GM19324 (cell line): ENCODE data around the gene ADD1.

Source experiments
- ATAC-seq: cut with Tn5 transposase; IDR thresholded peaks from one replicate; pipeline ENCODE4 v1.9.1; 2021; ENCODE audit warnings: mild to moderate bottlenecking, moderate library complexity; ENCODE audit not compliant: unreplicated experiment, low FRiP score

ADD1 gene

DNA sequence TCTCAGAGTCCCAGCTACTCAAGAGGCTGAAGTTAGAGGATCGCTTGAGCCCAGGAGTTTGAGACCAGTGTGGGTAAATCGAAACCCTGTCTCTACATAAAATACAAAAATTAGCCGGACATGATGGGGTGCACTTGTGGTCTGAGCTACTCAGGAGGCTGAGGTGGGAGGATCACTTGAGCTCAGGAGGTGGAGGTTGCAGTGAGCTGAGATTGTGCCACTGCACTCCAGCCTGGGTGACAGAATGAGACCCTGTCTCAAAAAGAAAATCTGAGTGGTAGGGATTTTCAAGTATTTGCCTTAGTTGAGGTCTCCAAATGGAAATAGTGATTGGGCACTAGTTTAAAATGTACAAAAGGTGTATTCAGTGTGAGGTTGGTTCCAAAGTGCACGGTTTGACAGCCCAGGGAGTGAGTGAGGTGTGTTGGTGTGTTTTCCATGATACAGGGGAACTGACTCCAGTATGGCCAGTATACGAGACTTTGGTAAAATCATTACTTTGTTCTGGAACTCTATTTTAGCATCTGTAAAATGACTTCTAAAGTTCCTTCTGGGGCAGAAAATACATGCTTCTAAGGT is 13.8 kb downstream of the ADD1 start:
- no peak for ATAC-seq

DNA sequence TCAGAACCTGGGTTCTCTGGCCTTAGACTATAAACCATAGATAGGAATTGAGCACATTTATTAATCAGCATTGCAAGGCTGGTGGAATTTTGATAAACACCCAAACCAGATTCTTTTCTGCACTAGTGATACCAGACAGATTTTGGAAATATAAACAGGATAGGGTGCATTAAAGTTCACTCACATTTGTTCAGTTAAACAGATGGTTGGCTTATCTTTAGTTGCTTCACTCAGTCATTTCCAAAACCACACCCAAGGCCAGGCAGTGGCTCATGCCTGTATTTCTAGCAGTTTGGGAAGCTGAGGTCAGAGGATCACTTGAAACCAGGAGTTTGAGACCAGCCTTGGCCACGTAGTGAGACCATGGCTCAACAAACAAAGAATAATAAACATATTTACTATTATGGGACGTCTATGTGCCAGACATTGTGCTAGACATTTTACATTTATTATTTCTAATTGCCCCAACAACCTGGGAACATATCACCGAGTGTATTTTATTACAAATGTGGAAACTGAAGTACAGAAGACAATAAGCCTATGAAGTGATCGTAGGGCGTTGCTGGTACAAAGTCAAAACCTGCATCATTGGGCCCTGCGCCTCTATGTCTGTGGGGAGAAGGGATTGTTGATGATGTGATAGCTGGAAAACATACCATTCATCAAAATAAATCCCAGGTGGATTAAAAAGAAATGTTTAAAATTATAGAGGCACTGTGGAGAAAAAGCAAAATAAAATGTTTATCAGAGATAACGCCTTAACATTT is 15.0 kb downstream of the ADD1 start:
- no peak for ATAC-seq

DNA sequence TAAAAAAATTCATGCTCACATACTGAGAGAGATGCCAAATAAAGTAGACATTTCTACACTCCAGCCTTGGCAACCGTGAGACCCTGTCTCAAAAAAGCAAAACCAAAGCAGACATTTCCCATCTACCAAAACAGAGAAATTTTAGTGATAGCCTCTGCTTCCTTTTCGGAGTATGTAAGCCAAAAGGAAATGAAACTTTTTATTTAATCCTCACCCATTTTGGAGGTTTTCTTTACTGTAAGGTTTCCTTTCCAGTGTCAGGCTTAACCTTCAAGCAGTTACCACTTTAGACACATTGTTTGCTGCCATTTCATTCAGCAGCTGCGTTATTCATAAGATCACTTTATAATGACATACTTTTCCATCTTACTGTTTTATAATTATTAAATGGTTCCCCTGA is 15.9 kb downstream of the ADD1 start:
- ATAC-seq, result no peak

DNA sequence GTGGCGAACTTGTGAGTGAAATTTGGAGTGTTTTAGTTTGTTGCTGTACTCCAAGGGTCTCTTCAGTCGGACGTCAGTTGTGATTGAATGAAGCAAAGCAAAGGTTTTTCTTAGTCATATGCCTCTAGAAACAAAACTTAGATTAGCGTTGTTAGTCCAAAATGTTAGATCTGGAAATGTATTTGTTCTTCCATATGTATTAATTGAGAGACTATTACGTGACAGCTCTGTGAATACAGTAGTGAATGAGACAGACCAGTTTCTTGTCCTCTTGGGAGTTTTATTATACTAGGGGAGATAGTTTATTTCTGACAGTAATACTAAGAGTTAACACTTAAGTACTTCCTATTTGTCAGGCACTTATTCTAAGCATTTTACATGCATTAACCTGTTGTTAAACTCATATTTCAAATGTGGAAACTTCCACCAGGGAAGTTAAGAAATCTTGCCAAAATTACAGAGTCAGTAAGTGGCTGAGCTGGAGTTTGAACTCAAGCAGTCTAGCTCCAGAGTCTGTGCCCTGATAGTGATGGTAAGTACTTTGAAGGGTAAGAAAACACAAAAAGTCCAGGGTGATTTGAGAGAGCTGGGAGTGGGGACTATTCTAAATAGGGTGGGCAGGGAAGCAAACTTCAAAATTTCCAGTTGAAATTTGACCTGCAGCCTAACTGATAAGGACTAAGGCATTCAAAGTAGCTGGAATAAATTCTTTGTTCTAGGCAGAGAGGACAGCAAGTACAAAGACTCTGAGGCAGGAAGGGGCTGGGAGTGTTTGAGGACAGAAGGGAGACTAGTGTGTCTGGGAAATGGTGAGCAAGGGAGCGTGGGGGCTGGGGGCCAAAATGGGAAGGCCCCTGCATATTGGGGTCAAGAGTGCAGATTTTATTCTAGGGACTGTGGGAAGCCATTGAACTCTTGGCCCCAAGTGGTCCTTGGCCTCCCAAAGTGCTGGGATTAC is 17.0 kb downstream of the ADD1 start:
- ATAC-seq, result no peak

DNA sequence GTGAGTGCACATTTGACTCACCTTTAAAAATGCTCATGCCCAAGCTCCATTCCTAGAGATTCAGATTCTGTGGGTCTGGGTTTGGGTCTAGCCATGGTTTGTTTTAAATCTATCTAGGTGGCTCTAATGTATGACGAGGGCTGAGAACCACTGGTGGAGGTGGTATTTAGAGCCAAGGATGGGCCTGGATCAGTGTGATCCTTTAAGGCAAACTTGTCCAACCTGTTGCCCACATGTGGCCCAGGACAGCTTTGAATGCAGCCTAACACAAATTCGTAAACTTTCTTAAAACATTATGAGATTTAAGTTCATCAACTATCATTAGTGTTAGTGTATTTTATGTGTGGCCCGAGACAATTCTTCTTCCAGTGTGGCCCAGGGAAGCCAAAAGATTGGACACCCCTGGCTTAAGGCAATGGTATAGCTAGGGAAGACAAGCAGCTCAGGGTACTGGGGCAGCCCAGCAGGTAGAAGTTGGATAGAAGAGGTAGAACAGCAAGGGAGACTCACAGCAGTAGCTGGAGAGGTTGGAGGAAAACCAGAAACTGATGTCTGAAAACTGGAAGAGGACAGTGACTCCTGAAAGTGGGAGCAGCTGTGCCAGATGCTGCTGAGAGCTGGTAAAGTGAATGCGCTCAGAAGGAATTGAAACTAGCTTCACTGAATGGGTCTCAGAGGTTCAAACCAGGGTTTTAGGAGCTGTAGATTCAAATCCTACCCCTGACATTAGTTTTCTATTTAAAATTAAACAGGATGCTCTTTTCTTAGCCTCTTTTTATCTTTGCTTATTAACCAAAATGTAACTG is 18.2 kb downstream of the ADD1 start:
- no peak for ATAC-seq

DNA sequence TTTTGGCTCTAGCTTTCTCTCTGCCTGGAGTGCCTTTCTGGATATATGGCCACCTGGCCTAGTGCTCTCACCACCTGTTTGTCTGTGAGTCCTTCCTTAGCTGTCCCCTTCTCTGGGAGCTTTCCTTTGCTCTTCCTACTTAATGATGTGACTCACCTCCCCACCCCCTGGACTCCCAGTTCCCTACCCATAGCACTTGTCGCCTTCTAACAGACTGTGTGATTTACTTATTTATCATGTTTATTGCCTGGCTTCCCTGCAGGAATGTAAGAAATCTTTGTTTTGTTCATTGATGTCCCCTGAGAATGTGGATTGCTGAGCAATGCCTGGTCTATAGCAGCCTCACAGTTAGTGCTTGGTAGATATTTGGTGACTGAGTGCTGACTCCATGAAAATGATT is 18.9 kb downstream of the ADD1 start:
- ATAC-seq, result no peak

DNA sequence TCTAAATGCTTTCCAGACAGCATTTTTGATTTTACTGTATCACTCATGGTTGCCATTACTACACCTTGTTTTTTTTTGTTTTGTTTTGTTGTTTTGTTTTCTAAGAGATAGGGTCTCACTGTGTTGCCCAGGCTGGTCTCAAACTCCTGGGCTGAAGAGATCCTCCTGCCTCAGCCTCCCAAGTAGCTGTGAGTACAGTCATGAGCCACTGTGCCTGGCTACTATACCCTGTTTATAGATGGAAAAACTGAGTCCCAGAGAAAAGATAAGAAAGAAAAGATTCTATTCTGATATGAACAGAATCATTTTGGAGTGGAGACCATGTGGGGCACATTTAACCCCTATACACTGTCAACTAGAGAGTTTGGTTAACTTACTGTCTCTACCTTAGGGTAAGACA is 20.0 kb downstream of the ADD1 start:
- ATAC-seq, result no peak

DNA sequence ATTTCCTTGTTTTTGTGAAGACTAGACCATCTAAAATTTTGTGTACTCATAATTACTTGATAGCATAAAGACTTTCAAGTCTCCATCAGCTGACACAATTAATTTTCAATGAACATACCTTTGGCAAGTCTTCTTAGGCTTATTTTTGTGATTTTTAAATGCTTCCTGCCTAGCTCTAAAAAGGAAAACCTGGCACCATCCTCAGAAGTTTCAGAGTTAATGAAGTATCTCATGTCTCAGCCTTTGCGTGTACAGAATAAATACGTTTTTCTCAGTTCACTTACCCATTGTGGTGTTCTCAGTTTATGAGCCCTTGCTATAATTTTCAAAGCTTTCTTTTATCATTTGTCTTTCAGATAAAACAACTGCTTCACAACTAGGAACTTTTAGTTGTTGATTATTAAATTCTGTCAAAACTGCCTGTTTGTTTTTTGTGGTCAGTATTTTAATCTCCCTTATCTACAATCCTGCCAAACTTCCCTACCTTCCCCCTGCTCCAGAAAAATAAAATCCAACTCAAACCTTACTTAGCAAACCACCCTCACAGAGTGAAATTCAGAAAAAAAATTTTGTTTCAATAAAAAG is 21.6 kb downstream of the ADD1 start:
- ATAC-seq, result no peak

DNA sequence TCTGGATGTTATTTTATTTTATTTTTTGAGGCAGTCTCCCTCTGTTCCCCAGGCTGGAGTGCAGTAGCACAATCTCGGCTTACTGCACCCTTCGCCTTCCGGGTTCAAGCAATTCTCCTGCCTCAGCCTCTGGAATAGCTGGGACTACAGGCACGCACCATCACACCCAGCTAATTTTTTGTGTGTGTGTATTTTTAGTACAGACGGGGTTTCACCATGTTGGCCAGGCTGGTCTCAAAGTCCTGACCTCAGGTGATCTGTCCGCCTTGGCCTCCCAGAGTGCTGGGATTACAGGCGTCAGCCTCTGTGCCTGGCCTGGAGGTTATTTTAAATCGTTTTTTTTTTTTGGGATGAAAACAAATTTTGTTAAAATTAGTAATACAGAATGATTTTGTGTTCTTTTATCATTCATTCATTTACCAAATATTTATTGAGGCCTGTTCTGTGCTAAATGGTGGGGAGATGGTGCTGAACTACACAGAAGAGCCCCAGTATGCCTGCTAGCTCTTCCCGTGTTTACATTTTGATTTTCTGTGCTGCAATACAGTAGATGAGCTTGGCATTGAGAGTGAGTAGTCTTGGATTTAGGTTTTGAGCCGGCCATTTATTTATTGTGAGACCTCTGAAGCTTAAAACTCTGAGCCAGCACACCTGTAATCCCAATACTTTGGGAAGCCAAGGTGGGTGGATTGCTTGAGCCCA is 22.7 kb downstream of the ADD1 start:
- no peak for ATAC-seq

DNA sequence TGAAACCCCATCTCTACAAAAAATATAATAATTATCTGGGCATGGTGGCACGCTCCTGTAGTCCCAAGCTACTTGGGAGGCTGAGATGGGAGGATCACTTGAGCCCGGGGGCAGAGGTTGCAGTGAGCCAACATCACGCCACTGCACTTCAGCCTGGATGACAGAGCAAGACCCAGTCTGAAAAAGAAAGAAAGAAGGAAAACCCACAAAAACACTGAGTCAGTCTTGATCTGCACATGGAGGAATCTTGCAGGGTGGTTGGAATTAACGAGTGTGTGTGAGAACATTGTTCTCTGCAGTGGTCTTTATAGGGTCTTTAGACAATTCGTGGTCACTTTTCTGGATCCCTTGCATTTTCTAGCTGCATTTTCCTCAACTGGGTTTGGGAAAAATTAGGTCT is 23.2 kb downstream of the ADD1 start:
- no peak for ATAC-seq

DNA sequence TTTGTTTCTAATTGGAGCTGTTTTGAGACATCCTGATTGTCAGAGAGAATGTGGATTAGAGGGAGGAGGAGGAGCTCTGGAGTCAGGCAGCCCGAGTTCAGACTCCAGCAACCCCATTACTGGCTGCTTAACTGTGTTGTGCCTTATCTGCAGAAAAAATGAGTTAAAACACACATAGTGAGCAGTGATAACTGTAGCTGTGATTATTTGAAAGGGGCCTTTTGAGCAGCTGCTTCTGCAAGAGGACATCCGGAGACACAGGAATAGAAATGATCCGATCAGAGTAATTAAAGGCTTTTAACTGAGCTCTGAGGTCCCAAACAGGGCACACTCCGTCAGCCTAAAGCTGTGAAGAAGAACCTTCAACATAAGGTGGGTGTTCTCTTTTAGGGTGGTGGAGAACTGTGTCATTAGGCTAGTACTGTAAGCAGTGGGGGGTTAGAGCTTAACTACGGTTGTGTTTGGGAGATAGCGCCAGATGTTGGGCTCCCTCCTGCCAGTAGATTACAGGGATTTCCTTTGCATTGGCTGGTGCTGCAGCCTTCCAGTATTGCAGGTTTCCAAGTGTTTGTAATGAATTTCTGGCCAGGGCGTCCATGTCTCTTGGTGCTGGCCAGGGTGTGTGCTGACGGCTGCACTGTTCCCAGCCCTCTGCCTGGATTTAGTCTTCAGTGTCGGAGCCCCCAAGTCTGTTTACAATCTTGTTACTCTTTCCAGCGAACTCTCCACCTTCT is 24.3 kb downstream of the ADD1 start:
- no peak for ATAC-seq

DNA sequence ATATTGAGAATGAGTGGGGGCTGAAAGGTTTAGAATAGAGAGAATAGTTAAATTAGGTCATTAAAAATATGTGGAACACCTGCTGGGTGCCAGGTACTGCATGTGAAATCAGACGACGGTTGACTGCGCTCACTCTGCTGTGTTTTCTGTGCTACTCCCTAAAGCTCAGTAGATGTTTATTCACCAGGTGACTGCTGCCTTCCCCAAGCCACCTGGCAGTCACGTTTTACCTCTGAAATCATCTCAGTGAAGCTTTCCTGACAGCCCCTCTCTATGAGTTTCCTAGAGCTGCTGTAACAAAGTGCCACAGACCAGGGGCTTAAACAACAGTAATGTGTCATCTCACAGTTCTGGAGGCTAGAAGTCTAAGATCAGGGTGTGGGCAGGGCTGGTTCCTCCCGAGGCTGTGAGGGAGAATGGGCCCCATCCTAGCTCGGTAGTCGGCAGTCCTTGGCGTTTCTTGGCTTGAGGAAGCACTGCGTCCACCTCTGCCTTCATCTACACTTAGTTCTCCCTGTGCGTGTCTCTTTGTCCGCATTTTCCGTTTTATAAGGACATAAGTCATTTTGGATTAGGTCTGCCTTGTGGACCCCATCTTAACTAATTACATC is 25.3 kb downstream of the ADD1 start:
- ATAC-seq, result no peak

DNA sequence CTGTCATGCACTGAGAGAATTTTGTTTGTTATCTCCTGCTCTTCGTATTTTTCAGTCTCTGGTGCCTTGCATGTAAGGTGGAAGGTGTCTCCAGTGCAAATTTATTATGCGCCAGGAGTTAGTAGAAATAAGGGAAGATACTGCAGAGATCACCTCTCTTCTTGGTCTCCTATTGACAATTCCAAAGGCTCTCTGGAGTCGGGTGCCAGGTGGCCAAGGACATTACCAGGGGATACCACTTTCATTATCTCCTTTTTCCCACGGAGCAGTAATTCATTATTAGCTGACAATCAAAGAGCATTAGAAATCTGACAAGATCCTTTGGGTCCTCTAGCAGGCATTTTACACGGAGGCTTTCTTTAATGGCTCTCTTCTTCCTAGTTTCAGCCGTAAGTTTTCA is 26.0 kb downstream of the ADD1 start:
- ATAC-seq, result no peak

DNA sequence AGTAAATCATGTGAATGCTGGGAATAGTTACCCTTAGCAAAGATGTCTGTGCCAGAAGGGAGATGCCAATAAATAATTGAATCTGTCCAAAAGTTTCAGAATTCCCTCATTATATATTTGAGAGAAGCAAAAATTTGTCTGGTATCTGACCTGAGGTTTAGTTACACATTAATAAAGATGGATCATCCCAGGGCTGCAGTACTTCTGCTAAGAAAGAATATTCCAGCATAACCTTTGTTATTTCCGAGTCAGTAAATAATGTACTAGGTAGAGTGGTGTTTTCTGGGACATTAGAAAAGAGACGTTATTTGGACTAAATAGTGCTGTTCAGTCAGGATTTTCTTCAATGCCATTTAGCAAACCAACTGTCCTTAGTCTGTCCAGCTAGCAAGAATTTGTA is 26.4 kb downstream of the ADD1 start:
- no peak for ATAC-seq

DNA sequence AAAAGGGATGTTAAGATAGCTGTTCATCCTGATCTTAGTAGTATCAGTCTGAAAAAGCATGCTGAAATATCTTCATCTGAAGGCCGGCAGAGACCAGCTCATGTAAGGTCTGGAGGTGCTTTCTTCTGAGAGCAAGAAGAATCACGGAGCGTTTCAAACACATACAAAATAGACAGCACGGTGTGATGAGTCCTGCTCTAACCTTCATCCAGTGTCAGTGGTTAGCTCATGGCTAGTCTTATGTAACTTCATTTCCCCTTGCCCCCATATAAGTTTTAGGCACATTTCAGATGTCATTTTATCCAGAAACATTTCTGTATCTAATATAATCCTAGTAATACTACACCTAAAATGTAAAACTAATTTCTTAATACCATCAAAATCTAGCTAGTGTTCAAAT is 27.8 kb downstream of the ADD1 start:
- no peak for ATAC-seq

DNA sequence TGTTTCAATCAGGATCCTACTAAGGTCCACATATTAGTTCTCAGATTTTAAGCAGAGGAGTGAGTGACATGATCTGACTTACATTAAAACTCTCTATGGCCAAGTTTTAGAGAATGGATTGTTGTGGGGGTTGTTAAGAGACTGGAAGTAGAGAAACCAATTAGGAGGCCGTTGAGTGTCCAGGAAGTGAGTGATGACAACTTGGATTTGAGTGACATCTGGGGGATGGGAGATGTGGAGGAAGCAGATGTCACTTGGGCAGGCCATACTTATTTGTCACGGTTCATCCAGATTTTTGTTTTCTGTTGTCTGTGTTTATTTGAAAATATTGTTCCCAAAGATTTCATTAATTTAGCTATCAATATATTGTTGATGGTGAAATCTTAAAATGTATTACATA is 28.3 kb downstream of the ADD1 start:
- ATAC-seq, result no peak

DNA sequence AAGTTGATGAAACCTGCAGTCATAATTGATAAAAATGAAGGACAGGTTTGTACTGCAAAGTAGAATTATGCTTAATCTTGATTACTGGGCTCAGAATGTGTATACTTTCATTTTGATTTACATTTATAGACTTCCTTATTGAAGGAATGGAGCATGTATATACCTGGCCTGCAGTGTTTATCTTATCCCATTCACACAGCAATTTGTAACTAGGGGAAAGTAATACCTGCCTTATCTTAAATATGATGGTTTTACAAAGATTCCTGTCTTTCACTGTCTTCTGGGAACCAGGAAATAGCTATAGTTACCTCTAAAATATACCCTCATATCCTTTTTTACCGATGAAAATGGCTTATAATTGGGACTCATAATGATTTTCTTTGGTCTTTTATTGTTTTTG is 29.7 kb downstream of the ADD1 start:
- ATAC-seq, result no peak

DNA sequence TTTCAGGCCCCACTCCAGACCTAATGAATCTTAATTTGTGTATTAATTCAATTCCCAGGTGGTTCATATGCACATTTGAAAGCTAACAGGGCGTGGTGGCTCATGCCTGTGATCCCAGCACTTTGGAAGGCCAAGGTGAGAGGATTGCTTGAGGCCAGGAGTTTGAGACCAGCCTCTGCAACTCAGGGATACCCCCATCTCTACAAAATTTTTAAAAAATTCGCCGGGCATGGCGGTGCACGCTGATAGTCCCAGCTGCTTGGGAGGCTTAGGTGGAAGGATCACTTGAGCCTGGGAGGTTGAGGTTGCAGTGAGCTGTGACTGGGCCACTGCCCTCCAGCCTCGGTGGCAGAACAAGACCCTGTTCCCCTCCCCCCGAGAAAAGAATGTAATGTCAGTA is 31.2 kb downstream of the ADD1 start:
- no peak for ATAC-seq

DNA sequence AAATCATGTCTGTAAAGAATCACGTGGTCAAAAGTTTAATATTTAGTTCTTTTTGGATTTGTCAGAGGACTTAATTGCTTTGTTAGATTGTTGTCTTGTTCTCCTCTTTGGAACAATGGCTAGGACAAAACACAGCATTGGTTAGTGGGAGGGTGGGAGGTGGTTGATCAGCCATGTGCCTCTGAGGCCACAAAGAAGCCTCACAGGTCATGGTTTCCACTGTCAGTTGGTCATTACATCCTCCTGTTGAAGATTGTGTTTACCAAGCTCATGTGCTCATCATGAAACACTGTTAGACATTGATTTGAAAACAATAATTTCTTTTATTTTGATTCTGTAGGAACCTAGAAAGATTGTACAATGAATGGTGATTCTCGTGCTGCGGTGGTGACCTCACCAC is 31.9 kb downstream of the ADD1 start:
- ATAC-seq, result no peak
